ENCODE results near the gene NEAT1.
A peak's percentile ranks its signal among the peaks of the same experiment; 100 is the strongest.

NEAT1 gene

DNA sequence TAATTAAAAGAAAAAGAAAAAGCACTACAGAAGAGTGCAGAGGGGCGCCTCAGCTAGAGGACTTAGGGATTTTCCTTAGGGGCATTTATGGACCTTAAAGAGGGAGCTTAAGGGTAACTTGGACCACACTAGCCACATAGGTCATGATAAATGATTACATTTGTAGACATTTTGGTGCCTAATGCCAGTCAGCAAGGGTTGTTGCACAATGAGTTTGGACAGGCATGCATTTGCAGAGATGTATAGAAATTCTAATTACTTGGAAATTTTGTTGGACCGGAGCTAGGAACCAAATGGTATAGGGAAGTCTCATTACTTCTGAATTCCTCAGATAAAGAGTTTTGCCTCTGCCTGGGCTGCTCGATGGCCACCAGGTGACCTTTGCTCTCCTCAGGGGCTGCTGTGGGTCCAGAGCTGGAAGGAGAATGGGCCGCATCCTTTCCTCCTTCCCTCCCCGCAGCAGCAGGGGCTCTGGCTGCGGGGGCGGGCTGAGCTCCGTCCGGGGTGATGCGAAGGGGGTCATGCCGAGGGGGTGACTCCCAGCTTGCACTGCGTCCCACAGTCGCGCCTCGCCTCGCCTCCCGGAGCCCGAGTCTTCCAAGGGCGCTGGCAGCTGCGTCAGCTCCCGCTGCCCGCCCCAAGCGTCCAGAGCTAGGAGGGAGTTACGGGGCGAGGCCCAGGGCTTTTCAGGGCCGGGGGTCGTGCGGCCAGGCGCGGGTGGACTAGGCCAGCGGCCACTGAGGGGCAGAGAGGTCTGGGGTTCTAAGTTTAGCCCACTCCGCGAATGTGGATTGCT, 56.0 kb downstream of the NEAT1 start:
- Mint-ChIP-seq H3K9me3 (no peaks in the 10 kb centered on the region), H3K4me1 (ENCODE audit: low read depth in 2 of 2) (peaks cover 10 to 13% of the 10 kb centered on the region in 2 donors), H3K36me3 (ENCODE audit: insufficient read depth) (peaks cover 5% of the 10 kb centered on the region), H3K4me3 (peak overlapping the region; percentile 89 to 93), H3K27ac (peak overlapping the region; percentile 97 to 98), H3K27me3 (no peaks in the 10 kb centered on the region)
- no peak for ATAC-seq (replicated peaks)
- no peak for DNase-seq

DNA sequence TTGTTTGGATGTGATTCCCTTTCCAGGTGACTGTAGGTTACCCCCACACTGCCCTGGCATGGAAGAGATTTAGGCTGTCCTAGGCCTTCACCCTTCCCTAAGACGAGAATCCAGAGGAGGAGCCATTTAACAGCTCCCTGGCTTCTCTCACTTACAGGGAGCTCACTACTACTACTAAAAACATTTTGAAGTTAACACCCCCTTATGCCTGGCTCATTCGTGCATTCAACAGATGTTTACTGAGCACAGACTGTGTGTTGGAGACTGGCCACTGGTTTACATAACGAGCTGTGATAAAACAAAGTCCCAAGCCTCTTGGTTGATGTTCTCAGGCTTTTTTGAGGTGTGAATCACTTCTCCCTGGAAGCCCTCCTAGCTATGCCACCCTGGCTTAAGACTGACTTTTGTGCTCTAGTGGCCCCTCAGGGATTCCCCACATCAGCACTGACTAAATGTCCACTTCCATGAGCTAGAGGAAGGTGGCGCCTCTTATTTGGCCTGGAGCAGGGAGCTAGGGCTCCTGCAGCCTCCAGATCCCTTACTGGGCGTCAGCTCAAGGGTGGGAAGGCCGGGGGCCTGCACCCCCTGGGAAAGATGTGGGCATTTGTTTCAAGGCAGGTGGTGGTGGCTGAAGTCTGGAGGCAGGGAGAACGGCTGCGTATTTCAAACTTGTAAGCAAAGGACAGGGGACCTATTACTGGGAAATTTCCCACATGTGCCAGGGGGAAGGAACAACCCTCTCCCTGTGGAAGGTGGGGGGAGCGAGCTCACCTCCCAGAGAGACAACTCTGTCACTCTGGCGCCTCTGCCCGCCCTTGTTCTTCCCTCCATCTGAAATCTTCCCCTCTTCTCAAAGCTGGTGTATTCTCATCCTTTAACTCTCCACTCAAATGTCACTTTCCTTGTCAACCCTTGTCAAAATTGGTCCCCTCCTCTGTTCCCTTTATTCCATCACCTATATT, 56.9 kb downstream of the NEAT1 start:
- Mint-ChIP-seq H3K4me1 (ENCODE audit: low read depth in 2 of 2) (peaks cover 10 to 13% of the 10 kb centered on the region in 2 donors), H3K36me3 (ENCODE audit: insufficient read depth) (peaks cover 5% of the 10 kb centered on the region), H3K27ac (peak overlapping the region; percentile 15 to 98), H3K27me3 (no peaks in the 10 kb centered on the region), H3K4me3 (no peak overlapping the region), H3K9me3 (no peaks in the 10 kb centered on the region)
- no peak for ATAC-seq (replicated peaks)
- DNase-seq = no peak

DNA sequence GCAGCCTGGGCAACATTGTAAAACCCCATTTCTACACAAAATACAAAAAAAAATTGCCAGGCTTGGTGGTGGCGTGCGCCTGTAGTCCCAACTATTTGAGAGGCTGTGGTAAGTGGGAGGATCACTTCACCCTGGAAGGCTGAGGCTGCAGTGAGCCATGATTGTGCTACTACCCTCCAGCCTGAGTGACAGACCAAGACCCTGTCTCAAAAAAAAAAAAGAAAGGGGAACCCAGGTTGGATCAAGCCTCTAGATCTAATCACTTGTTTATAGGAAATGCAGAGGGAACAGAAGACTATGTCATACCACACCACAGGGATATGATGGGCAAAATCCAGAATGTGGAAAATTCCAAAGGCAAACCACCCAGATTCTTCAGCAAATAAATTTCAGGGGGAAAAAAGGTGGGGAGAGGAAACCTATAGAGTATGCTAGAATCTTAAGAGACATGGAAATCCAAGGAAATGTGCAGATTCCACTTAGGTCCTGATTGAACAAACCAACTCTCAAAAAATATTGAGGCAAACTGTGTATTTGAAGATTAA, 59.8 kb downstream of the NEAT1 start:
- H3K4me1 Mint-ChIP-seq (ENCODE audit: low read depth in 2 of 2) = peaks cover 3 to 5% of the 10 kb centered on the region in 2 donors
- no peaks in the 10 kb centered on the region for H3K9me3 Mint-ChIP-seq
- H3K27ac Mint-ChIP-seq = no peak overlapping the region
- ATAC-seq (replicated peaks) (no peak), DNase-seq (no peak)
- H3K4me3 Mint-ChIP-seq = no peak overlapping the region
- no peaks in the 10 kb centered on the region for H3K27me3 Mint-ChIP-seq
- peaks cover 5% of the 10 kb centered on the region for H3K36me3 Mint-ChIP-seq (ENCODE audit: insufficient read depth)

DNA sequence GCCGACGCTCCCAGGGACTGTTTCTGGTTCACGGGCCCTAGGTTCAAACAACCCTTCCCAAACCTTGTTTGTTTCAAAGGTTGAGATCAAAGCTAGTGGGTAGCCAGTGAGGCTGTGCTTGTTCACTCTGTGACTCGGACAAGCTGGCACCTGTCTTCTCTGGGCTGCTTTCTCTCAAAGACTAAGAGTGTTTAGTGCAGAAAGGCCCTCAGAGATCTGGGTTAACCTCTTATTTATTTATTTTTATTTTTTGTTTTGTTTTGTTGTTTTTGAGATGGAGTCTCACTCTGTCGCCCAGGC, 63.3 kb downstream of the NEAT1 start:
- Mint-ChIP-seq H3K27me3 (no peaks in the 10 kb centered on the region), H3K4me3 (no peak overlapping the region), H3K9me3 (no peaks in the 10 kb centered on the region), H3K27ac (no peak overlapping the region), H3K4me1 (ENCODE audit: low read depth in 2 of 2) (peaks cover 0 to 3% of the 10 kb centered on the region in 2 donors), H3K36me3 (ENCODE audit: insufficient read depth) (no peaks in the 10 kb centered on the region)
- no peak for DNase-seq
- no peak for ATAC-seq (replicated peaks)

DNA sequence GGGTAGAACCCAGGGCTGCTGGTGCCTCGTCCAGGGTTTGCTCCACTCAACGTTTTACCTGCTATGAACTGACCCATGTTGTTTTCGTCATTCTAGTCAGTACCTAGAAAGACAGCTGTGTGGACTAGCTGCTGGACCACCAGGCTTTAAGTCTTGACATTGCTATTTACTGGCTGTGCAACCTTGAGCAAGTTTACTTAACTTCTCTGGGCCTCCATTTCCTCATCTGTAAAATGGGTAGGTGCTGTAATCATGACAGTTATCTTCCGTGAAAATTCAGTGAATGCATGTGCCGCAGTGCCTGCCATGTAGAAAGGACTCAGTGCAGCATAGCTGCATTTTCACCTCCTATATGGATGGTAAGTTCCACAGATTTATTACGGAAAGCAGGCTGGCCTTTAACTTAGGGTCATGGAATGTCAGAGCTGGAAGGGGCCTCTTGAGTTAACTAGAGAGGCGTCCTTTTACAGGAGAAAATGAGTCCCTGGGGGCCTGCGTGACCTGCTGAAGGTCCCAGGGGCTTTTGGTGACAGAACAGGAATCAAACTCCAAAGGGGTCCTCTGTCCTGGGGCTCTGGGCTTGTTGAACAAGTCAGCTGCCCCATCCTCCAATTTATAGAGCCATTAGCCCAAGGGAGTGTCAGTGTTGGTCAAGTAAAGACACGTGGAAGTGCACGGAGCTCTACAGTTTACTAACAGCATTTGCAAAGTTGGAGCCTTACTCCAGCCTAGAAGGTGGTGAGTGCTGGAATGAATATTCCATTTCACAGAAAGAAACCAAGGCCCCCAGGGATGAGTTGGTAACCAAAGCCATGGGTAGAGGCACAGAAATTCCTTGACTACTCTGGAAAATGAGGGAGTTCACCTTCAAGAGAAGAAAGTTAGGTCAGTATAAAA, 64.2 kb downstream of the NEAT1 start:
- no peak for ATAC-seq (replicated peaks)
- Mint-ChIP-seq H3K9me3 (no peaks in the 10 kb centered on the region), H3K27me3 (no peaks in the 10 kb centered on the region), H3K27ac (no peak overlapping the region), H3K36me3 (ENCODE audit: insufficient read depth) (no peaks in the 10 kb centered on the region), H3K4me1 (ENCODE audit: low read depth in 2 of 2) (peaks cover 0 to 3% of the 10 kb centered on the region in 2 donors), H3K4me3 (no peak overlapping the region)
- no peak for DNase-seq

DNA sequence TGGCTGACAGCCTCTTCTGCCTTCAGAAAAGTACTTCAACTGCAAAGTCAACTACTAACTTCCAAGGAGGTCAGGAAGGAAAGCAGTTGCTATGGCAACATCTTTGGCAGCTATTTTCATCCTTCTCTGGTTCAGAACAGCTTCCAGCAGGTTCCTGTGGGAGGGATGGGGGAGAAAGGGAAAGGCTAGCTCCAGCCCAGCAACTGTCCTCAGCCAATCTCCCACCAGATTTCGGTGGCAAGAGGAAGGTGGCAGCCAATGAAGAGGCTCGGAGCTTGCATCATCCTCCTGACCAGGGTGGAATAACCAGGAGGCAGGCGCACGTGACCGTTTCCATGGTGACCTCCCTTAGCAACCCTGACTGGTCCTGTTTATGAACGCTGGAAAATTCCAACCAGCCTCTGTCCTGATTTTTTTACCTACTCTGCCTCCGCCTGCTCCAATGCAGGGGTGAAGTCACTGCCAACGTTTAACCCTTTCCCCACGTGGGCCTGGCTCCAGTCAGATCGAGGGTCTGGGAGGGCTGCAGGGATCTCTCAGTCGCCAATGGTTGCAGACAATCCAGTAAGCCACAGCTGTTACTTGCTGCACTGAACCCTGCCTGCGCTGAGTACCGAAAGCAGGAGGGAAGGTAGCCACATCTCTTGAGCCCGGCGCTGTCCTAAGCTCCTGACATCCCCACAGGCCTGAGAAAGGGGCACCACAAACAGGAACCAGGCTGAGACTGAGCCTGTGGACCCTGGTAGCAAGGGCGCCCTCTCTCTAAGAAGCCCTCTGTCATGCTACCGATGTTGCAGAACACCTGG, 65.1 kb downstream of the NEAT1 start:
- ATAC-seq (replicated peaks) (no peak), DNase-seq (no peak)
- H3K4me3 Mint-ChIP-seq = no peak overlapping the region
- H3K36me3 Mint-ChIP-seq (ENCODE audit: insufficient read depth) = no peaks in the 10 kb centered on the region
- peaks cover 0 to 7% of the 10 kb centered on the region in 2 donors for H3K4me1 Mint-ChIP-seq (ENCODE audit: low read depth in 2 of 2)
- no peaks in the 10 kb centered on the region for H3K27me3 Mint-ChIP-seq
- no peaks in the 10 kb centered on the region for H3K9me3 Mint-ChIP-seq
- H3K27ac Mint-ChIP-seq = no peak overlapping the region

DNA sequence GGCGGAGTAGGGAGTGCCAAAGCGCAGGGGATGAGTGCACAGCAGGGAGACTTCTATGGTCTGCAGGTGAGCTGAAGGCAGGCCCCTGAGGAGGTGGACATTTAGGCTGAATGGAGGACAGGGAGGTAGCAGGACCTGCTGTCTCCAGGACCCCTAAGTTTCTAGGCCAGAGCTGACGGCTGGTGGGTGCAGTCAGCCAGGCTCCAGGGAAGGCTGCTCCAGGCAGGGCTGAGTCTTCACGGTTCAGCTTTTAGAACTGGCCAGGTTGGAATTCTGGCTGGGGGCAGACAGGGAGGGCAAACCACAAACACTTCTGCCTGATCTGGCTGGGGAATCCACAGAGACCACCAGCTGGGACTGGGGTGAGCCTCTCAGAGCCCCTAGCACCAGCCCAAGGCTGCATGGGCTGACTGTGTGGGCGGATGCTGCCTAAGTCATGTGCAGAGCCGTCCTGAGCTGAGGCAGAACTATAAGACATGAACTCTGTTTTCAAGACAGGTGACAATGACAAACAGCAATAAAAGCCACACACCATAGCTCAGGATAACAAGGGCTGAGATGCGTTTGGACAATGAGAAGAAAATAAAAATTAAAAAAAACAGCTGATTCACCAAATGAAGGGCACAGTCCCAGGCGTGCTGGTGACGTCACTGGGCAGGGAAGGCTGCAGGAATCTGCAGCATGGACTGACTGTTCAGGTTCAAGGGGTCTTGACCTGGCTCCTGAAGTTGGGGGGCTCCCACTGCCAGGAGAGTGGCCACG, 65.9 kb downstream of the NEAT1 start:
- no peaks in the 10 kb centered on the region for H3K27me3 Mint-ChIP-seq
- H3K4me3 Mint-ChIP-seq = no peak overlapping the region
- ATAC-seq (replicated peaks) (no peak), DNase-seq (no peak)
- no peaks in the 10 kb centered on the region for H3K36me3 Mint-ChIP-seq (ENCODE audit: insufficient read depth)
- peaks cover 0 to 9% of the 10 kb centered on the region in 2 donors for H3K4me1 Mint-ChIP-seq (ENCODE audit: low read depth in 2 of 2)
- H3K9me3 Mint-ChIP-seq = no peaks in the 10 kb centered on the region
- no peak overlapping the region for H3K27ac Mint-ChIP-seq

DNA sequence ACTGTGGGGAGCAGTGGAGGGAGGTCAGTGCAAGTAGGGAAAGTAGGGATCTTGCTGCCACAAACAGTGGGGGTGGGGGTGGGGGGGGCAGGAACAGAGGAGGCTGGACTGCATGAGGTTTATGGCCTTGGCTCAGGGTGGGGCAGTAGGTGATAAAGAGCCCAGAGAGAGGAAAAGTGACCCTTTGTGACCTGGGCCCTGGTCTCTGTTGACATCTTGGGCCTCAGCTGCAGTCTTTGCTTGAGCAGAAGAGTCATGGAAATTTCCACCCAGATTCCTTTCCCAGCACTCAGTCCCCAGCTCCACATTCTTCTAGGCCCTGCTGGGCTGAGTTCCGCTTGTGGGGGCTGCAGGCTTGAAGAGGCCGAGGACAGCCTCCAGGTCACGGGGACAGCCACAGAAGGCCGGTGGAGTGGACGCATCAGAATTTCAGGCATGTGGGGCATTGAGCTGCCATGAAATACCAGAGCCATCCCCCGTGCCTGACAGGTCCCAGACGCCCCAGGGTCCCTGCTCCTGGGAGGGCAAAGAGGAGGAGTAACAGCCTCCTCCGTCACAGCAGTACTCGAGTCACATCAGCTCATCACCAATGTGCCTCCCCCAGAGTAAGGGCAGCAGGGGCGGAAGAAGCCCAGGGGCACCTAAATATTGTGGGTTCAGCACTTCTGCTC, 66.6 kb downstream of the NEAT1 start:
- Mint-ChIP-seq H3K4me3 (no peak overlapping the region), H3K27ac (no peak overlapping the region), H3K4me1 (ENCODE audit: low read depth in 2 of 2) (peaks cover 0 to 9% of the 10 kb centered on the region in 2 donors), H3K27me3 (no peaks in the 10 kb centered on the region), H3K9me3 (no peaks in the 10 kb centered on the region), H3K36me3 (ENCODE audit: insufficient read depth) (no peaks in the 10 kb centered on the region)
- ATAC-seq (replicated peaks) (no peak), DNase-seq (no peak)

DNA sequence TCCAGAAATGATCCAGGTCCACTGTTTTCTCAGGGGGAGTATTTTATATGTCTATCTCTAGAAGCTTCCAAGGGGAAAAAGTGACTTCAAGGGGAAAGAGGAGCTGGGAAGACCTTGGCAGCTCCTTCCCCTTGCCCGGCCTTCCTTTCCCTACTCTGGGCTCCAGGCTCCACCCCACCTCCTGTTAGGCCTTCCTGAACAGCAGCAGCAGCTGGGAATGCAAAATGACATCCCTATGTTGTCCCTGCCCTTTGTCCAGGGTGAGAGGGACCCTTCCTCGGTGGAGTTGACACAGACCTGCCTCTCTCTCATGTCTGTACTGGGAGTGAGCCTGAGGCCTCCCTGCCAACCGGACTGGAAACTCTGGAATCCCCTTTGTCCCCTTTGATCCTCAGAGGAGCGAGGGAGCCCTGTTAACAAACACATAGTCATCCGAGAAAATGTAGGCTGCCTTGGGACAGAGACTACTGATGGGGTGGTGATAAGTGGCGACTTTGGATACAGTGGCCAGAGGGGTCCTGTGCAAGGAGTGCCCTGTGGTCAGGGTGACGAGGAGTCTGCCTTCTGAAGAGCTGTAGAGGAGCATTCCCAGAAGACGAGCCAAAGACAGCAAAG, 67.2 kb downstream of the NEAT1 start:
- ATAC-seq (replicated peaks) (no peak), DNase-seq (no peak)
- H3K4me1 Mint-ChIP-seq (ENCODE audit: low read depth in 2 of 2) = peaks cover 0 to 9% of the 10 kb centered on the region in 2 donors
- H3K27me3 Mint-ChIP-seq = no peaks in the 10 kb centered on the region
- no peaks in the 10 kb centered on the region for H3K9me3 Mint-ChIP-seq
- no peak overlapping the region for H3K27ac Mint-ChIP-seq
- H3K4me3 Mint-ChIP-seq = no peak overlapping the region
- no peaks in the 10 kb centered on the region for H3K36me3 Mint-ChIP-seq (ENCODE audit: insufficient read depth)

DNA sequence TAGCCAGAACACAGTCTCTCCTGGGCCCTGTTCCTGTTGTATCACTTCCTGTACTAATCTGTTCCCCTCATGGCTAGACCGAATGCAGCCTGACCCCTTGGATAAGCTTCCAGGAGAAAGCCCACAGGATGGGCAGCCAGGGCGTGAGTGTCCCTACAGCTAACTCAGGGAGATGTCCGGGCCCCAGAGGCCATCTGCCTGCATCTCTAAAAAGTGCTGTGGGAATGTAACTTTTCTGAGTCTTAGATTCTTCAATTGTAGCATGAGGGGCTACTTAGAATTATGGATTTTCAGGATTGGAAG, 68.5 kb downstream of the NEAT1 start:
- Mint-ChIP-seq H3K27me3 (no peaks in the 10 kb centered on the region), H3K36me3 (ENCODE audit: insufficient read depth) (no peaks in the 10 kb centered on the region), H3K4me3 (no peak overlapping the region), H3K4me1 (ENCODE audit: low read depth in 2 of 2) (peaks cover under 1 to 9% of the 10 kb centered on the region in 2 donors), H3K27ac (no peak overlapping the region), H3K9me3 (no peaks in the 10 kb centered on the region)
- DNase-seq (no peak), ATAC-seq (replicated peaks) (no peak)

DNA sequence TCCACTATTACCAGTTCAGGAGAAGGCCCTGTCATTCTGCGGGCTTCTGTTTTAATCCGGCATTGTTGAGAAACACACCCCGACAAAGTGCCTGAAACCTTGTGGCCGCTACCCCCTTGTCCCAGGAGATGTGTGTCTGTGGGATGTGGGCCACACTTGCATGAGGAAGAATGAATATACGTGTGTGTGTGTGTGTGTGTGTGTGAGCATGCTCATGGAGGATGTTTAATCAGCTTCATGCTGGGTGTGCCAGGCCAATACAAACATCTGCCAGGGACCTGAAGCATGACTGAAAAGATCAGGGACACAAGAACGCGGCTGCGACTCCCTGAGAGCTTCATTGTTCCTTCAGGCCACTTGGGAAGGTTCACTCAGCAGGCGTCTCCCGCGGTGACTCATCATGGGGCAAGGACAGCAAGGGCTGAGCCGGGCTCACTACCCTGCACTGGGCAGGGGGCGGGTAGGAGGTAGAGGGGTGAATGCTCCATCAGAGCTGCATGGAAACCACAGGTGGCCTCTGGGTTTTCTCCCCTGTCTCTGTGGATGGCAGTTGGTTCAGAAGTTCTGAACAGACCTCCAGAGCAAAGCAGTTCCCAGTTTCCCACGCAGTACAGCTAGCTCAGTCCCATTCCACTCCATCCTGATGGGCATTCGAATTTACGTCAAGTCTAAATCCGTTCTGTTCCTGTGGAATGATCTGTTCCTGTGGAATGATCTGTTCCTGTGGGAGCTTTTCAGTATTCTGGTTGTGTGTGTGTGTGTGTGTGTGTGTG, 69.2 kb downstream of the NEAT1 start:
- no peak overlapping the region for H3K4me3 Mint-ChIP-seq
- no peak for ATAC-seq (replicated peaks)
- H3K27ac Mint-ChIP-seq = no peak overlapping the region

More for the DNA sequence above, 69.2 kb downstream of the NEAT1 start:
- H3K36me3 Mint-ChIP-seq (ENCODE audit: insufficient read depth) = no peaks in the 10 kb centered on the region
- H3K9me3 Mint-ChIP-seq = no peaks in the 10 kb centered on the region
- H3K4me1 Mint-ChIP-seq (ENCODE audit: low read depth in 2 of 2) = peaks cover 8 to 15% of the 10 kb centered on the region in 2 donors
- DNase-seq = no peak
- no peaks in the 10 kb centered on the region for H3K27me3 Mint-ChIP-seq

Measured in effector memory CD8-positive, alpha-beta T cell (primary cell).